Smooth muscle cell of the brain vasculature (primary cell): Measurements from ENCODE around the gene PLCB4.

Source experiments
- DNase-seq: peaks from one replicate; pipeline ENCODE4 v3.0.0-alpha.2; 2012; ENCODE audit warnings: low read depth, low spot score

Gene PLCB4

GRCh38 chr20:9172851-9173250 lies 104.0 kb downstream of the PLCB4 start:
- DNase-seq: no peak

GRCh38 chr20:9177278-9177677 lies 108.4 kb downstream of the PLCB4 start:
- DNase-seq: no peak

- DNase-seq: no peak
Measured at GRCh38 chr20:9179193-9179802, 110.4 kb downstream of the PLCB4 start.

GRCh38 chr20:9179867-9180266 lies 111.0 kb downstream of the PLCB4 start:
- DNase-seq: no peak

DNA sequence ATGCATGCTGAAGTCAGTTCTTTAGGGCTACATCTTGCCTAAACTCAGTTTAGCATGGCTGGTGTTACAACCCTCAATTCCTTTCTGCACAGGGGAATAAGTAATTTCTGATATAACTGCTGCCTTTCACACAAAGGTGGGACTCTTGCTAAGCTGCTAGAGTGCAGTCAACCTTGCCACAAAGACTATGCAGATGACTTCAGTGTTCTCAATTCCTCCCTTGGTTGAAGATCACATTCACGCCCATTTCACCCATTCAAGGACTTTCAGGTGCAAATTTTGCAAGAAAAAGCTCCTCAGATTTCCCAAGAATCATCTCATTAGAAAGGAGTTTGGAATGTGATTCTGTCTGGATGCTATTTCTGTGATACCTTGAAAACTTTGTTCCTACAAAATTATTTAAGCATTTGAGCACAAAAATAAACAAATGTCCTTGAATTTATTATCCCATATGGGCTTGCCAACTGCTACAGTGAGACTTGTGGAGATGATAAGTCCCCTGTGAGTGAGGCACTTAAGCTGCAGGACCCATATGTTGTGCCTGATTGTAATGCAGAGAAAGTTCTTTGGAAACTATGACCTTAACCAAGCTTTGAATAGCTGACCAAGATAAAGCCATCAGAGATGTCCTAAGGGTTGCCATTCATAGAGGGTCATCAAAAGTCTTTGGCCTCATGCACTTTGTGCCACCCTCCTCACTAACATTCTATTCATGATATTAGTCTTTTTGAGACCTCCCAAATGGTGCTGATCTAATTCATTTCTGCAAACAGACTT lies 111.8 kb downstream of the PLCB4 start:
- DNase-seq: no peak

DNA sequence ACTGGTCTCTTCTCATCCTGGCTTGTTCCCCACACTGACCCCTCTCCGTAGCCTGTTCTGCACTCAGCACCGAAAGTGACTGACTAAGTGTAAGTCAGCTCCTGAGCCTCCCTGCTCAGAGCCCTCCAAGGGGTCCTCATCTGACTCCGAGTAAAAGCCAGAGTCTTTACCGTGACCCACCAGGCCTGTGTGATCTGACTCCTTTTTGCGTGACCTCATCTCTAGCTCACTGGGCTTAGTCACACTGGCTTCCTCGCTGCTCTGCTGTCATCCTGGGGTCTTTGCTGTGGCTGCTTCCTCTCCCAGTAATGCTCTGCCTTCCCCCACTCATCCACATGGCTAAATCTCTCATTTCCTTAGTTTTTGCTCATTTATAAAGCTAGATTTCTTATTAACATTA lies 116.6 kb downstream of the PLCB4 start:
- DNase-seq: no peak

- no peak for DNase-seq
Measured at GRCh38 chr20:9186396-9186795, 117.5 kb downstream of the PLCB4 start.

DNA sequence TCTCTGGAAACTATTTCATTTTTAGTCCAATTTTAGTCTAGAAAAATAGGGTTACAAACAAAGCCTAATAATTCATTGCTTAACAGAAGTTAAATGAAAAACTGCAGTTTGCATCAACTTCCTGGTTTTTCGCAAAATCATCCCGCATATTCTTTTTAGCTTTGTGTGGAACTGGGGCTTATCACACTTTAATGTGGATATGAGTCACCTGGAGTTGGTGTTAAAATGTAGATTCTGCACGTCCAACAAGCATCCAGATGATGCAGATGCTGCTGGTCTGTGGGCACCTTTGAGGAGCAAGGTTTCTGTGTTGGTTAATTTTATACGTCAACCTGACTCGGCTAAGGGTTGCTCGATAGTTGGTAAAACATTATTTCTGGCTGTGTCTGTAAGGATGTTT lies 126.1 kb downstream of the PLCB4 start:
- no peak for DNase-seq

DNA sequence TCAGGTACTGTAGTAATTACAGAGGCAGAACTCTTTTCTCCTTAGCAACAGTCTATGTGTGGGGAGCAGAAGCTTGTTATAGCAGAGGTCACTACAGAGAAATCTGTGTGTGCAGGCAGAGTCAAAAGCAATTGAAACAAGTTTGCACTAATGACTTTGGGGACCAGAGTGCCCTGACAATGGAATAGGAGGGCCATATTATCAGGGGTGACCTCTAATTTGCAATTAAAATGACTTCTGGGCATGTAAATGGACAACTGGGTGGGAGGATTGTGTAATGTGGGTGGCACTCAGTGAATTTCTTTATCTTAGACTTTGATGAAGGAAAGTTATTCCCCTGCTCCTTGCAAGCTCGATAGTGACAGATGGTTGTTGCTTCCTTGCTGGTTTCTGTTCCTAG lies 127.2 kb downstream of the PLCB4 start:
- no peak for DNase-seq

GRCh38 chr20:9198460-9198859 lies 129.6 kb downstream of the PLCB4 start:
- no peak for DNase-seq

DNA sequence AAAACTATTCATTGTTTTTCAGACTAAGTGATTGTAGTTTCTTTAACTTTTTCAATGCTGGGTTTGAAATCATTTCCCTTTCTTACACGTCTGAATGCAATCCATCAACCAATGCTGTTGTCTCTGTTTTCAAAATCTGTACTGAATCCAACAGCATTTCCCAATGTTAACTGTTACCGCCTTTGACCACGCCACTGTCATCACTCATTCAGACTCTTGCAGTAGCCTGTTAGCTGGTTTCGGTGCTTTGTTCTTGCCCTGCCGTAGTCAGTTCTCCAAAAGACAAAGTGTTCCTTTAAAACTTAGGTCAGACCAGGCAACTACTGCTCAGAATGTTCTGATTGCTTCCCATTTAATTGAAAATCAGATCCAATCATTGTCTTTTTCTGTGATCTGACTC lies 131.3 kb downstream of the PLCB4 start:
- no peak for DNase-seq

GRCh38 chr20:9200620-9201019 lies 131.7 kb downstream of the PLCB4 start:
- DNase-seq: no peak

DNA sequence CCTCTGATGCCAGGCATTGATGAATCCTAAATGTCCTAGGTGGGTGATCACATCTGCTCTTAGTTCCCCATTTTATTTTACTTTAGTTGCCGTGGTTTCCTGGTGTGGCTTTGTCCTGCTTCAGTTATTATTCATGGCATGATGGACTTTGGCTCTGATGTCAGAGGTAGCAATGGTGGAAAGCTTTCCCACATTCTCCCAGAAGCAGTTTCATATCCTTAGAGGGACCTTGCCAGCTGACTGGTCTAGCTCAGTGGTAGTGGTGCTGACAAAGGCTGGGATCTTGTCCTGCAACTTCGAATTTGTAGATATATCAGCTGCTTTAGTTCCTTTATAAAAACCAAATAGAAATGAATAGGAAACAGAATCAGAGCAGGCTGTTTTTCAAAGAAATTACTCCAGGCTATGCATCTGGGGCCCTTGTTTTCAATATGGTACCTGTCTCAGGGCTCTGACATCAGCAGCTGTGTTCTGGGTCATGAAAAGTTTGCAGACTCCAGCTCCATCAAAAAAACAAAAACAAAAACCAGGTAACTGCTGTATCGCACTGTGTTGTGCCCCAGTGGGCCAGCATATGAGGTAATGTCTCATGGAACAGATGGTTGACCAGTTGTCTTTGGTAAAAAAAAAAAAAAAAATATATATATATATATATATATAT lies 133.7 kb downstream of the PLCB4 start:
- DNase-seq: no peak

GRCh38 chr20:9203081-9203447 lies 134.2 kb downstream of the PLCB4 start:
- DNase-seq: no peak

DNA sequence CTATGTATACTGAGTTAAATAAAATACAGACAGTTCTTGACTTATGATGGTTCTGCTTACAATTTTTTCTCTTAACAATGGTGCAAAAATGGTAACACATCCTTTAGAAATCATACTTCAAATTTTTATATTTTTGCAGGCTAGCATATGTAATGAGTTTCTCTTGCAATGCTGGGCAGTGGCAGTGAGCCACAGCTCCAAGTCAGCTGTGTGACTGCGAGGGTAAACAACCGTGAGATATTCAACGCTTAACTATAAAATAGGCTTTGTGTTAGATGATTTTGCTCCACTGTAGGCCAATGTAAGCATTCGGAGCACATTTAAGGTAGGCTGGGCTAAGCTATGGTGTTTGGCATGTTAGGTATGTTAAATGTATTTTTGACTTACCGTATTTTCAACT lies 136.1 kb downstream of the PLCB4 start:
- DNase-seq: no peak

- no peak for DNase-seq
Measured at GRCh38 chr20:9206486-9206885, 137.6 kb downstream of the PLCB4 start.

GRCh38 chr20:9207253-9207652 lies 138.4 kb downstream of the PLCB4 start:
- no peak for DNase-seq

DNA sequence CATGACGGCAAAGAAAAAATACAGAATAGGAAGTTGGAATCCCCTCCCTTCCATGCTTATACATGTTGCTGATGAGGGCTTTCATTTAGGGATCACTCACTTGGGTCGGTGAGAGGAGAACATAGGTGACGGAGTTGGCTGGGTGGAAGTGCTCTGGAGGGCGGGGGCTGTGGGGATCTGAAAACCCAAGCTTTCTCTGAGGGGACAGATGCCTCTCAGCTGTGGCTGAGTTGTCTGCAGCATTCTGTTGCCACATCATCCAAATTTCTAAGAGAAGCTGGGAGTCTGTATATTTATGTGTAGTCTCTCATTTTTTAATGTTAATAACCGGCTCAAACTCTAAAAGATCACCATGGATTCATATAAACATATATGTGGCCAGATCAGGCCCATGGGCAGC lies 141.5 kb downstream of the PLCB4 start:
- DNase-seq: no peak

GRCh38 chr20:9211016-9211760 lies 142.3 kb downstream of the PLCB4 start:
- DNase-seq: no peak

DNA sequence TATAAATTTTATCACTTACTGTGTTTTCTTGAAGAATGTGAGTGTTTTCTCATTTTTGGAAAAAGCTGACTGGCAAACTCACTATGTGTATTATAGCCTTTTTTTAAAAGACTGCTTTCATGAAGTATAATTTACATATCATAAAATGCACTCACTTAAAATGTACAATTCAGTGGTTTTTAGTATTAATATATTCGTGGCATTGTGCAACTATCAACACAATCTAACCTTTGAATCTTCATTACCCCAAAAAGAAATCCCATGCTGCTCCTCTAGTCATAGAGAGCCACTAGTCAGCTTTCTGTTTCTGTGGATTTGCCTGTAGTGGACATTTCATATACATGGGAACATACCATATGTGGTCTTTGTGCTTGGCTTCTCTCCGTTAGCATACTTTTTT lies 143.8 kb downstream of the PLCB4 start:
- no peak for DNase-seq

GRCh38 chr20:9214685-9215084 lies 145.8 kb downstream of the PLCB4 start:
- no peak for DNase-seq

DNA sequence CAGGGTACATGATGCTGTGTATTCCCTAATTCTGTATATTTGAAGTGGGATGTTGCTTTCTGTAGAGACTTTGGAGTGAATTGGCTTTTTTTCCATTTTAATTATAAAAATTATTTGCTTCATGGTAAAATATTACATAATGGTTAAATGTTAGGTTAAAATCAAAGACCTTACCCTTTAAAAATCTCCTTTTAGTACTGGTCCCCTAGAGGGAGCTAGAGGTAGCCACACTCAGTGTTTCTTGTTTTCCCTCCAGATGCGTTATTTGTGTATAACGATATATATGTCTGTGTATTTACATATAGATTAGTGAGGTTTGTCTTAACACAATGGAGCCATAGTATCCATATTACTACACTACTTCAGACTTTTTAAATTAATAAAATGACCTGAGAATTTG lies 146.7 kb downstream of the PLCB4 start:
- no peak for DNase-seq
